B cell (primary cell): ENCODE data around the gene IRGC.

Experiments used
- EZH2 ChIP-seq: IDR thresholded peaks from 2 replicates; pipeline ENCODE4 v1.6.1; 2012; ENCODE audit warnings: borderline replicate concordance, low read depth, mild to moderate bottlenecking, moderate library complexity, low read length; ENCODE audit not compliant: insufficient read depth, poor library complexity, severe bottlenecking
- TF ChIP-seq, protein P1 (sequence below): fragments of 200-600 bp; IDR thresholded peaks from one replicate; pipeline ENCODE4 v1.8.0; 2022; ENCODE audit warnings: antibody characterized with exemption, mild to moderate bottlenecking

DNA sequence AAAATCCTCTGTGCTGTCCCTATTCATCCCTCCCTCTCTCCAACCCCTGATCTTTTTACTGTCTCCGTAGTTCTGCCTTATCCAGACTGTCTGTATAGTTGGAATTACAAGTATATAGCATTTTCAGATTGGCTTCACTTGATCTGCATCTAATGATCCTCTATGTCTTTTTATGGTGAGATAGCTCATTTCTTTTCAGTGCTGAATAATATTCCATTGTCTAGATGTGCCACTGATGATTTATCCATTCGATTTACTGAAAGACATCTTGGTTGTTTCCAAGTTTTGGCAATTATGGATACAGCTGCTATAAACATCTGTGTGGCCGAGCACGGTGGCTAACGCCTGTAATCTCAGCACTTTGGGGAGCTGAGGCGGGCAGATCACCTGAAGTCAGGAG, 19.1 kb downstream of the IRGC start:
- TF ChIP-seq EZH2: no peak
- TF ChIP-seq, protein P1, sequence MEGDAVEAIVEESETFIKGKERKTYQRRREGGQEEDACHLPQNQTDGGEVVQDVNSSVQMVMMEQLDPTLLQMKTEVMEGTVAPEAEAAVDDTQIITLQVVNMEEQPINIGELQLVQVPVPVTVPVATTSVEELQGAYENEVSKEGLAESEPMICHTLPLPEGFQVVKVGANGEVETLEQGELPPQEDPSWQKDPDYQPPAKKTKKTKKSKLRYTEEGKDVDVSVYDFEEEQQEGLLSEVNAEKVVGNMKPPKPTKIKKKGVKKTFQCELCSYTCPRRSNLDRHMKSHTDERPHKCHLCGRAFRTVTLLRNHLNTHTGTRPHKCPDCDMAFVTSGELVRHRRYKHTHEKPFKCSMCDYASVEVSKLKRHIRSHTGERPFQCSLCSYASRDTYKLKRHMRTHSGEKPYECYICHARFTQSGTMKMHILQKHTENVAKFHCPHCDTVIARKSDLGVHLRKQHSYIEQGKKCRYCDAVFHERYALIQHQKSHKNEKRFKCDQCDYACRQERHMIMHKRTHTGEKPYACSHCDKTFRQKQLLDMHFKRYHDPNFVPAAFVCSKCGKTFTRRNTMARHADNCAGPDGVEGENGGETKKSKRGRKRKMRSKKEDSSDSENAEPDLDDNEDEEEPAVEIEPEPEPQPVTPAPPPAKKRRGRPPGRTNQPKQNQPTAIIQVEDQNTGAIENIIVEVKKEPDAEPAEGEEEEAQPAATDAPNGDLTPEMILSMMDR: no peak
